Measurements from ENCODE around the gene IGSF3. TPM values are rescaled to one million over a fixed set of nuclear protein-coding genes. Genes with fewer than 3 reads are reported as not detected.

Gene IGSF3
- total and polyA plus RNA-seq, 2 of the 8 experiments (the other 6 are each of a cell fraction or from before 2014, with no cell fraction given), result 30.0 to 32.2 TPM

- H2BK12ac ChIP-seq (ENCODE audit: low read depth, low read length), result no peak overlapping the region
- no peaks in the 10 kb centered on the region for H3K79me2 ChIP-seq (ENCODE audit: control insufficient read depth in 1 of 2, insufficient read depth in 2 of 2, low read length in 2 of 2)
- DNase-seq (ENCODE audit: low read depth in 1 of 2, low spot score in 2 of 2) (no peak), FAIRE-seq (no peak)
- H3K4me2 ChIP-seq (ENCODE audit: insufficient read depth in 1 of 2, low read depth in 2 of 2, low read length in 2 of 2), result no peak overlapping the region
- no peaks in the 10 kb centered on the region; a peak in 1 of 4 replicates for H3K9me3 ChIP-seq (ENCODE audit: insufficient read depth in 2 of 2, low read depth in 1 of 2, low read length in 1 of 2)
- no peak overlapping the region for H4K91ac ChIP-seq (replicated peaks; ENCODE audit: insufficient read length, low read length)
- H3K27ac ChIP-seq (ENCODE audit: low read depth, low read length), result no peak overlapping the region
- H2AK5ac ChIP-seq (ENCODE audit: low read depth, low read length), result no peak overlapping the region
- CTCF ChIA-PET (ENCODE audit: partially characterized antibody), result no interaction called here
- no peak overlapping the region for H3K18ac ChIP-seq (ENCODE audit: extremely low read depth, low read length)
- WGBS, 2 experiments (ENCODE audit: extremely low coverage in 1 of 2, insufficient coverage in 1 of 2, insufficient read length in 1 of 2, insufficient replicate concordance in 2 of 2, low coverage in 1 of 2, low lambda C conversion rate in 2 of 2, missing lambda C conversion rate in 1 of 2), result 87% methylated on average over 3 of the region's 3 CpGs; no CpG with 5 or more reads in 1 of the 2 experiments
- no peak overlapping the region for H2BK15ac ChIP-seq (ENCODE audit: low read length)
- H2BK120ac ChIP-seq (replicated peaks; ENCODE audit: low read depth, low read length), result no peak overlapping the region
- H2BK20ac ChIP-seq (ENCODE audit: low read length), result no peak overlapping the region
- H3K23ac ChIP-seq (ENCODE audit: insufficient read length), result no peak overlapping the region
- H4K5ac ChIP-seq (ENCODE audit: insufficient read length, low read depth, low read length), result no peak overlapping the region
- 0 out of 8 replicates have a peak, but pooled peaks cover 0 to under 1% (median 0%) of the 10 kb centered on the region in 4 experiments for H3K36me3 ChIP-seq (ENCODE audit: control insufficient read depth in 2 of 4, insufficient read depth in 4 of 4, low read length in 3 of 4)
- H3K4me1 ChIP-seq (replicated peaks in 1 of 4; ENCODE audit: control insufficient read depth in 3 of 4, insufficient read depth in 4 of 4, low read length in 3 of 4), result no peaks in the 10 kb centered on the region
- H3K4me3 ChIP-seq (ENCODE audit: extremely low read depth in 1 of 4, insufficient read depth in 2 of 4, low read depth in 3 of 4, low read length in 4 of 4), result no peak overlapping the region
- no peak overlapping the region for H2AFZ ChIP-seq (ENCODE audit: low read length)
- no peaks in the 10 kb centered on the region for H3K23me2 ChIP-seq (ENCODE audit: low read depth, low read length)
- no peak overlapping the region for H4K8ac ChIP-seq (ENCODE audit: extremely low read depth, insufficient read depth, low read length)
- POLR2A ChIA-PET (ENCODE audit: partially characterized antibody), result no interaction called here
- no peaks in the 10 kb centered on the region for H3K27me3 ChIP-seq (replicated peaks in 1 of 4; ENCODE audit: control insufficient read depth in 3 of 4, extremely low read depth in 1 of 4, insufficient read depth in 3 of 4, low read length in 3 of 4)
- no peak overlapping the region for H3K9ac ChIP-seq (replicated peaks in 1 of 4; ENCODE audit: extremely low read depth in 1 of 4, low read depth in 3 of 4, low read length in 3 of 4)
- no peak overlapping the region for H3K14ac ChIP-seq (ENCODE audit: insufficient read length)
- no peak overlapping the region for H3K56ac ChIP-seq (replicated peaks; ENCODE audit: insufficient read length, low read depth, low read length)
- no peak overlapping the region for H2BK5ac ChIP-seq (ENCODE audit: low read depth, low read length)
- no peaks in the 10 kb centered on the region for H4K20me1 ChIP-seq (replicated peaks in 1 of 2; ENCODE audit: control insufficient read depth in 1 of 2, insufficient read depth in 2 of 2, low read length in 2 of 2)
- no peaks in the 10 kb centered on the region for H3K79me1 ChIP-seq (ENCODE audit: low read depth, low read length)
- H3K4ac ChIP-seq (replicated peaks; ENCODE audit: insufficient read length, low read depth, low read length), result no peak overlapping the region
- TF ChIP-seq POLR2A (IDR thresholded peaks at IDR 0.05; ENCODE audit: control extremely low read depth in 1 of 2, low read depth in 2 of 2, low read length in 2 of 2) (no peak), RAD21 (IDR thresholded peaks at IDR 0.05 in 1 of 2, conservative IDR thresholded peaks at IDR 0.05 in 1 of 2; ENCODE audit: low read depth in 2 of 2, low read length in 2 of 2) (no peak), RNF2 (IDR thresholded peaks at IDR 0.05; ENCODE audit: borderline replicate concordance, low read depth, low read length, missing control alignments, poor library complexity, severe bottlenecking) (no peak), JUN (IDR thresholded peaks at IDR 0.05; ENCODE audit: low read depth, low read length) (no peak), CHD2 (IDR thresholded peaks at IDR 0.05; ENCODE audit: low read length) (no peak), HDAC6 (IDR thresholded peaks at IDR 0.05; ENCODE audit: low read depth, low read length) (no peak), NRF1 (IDR thresholded peaks at IDR 0.05; ENCODE audit: low read depth, low read length) (no peak), SP1 (IDR thresholded peaks at IDR 0.05; ENCODE audit: low read depth, low read length) (no peak), YY1 (IDR thresholded peaks at IDR 0.05; ENCODE audit: low read depth, low read length) (no peak), BACH1 (IDR thresholded peaks at IDR 0.05; ENCODE audit: low read length) (no peak), HDAC2 (IDR thresholded peaks at IDR 0.05; ENCODE audit: borderline replicate concordance in 1 of 2, low read depth in 2 of 2, low read length in 2 of 2) (no peak), KDM5A (IDR thresholded peaks at IDR 0.05; ENCODE audit: low read length) (no peak), PHF8 (conservative IDR thresholded peaks at IDR 0.05; ENCODE audit: low read depth, low read length) (no peak), CHD1 (IDR thresholded peaks at IDR 0.05; ENCODE audit: low read depth, low read length) (no peak), MAX (IDR thresholded peaks at IDR 0.05) (no peak)
These were observed 138.3 kb downstream of the IGSF3 start for GRCh38 chr1:116529199-116529631.

Data from H1 (cell line).